NCI-H2227 (cell line): Measurements from ENCODE around the gene GCNA.
"Not testable (repeated sequence)": the region's sequence is repeated elsewhere in the genome, so short reads cannot be mapped to it uniquely, and the experiment has no call there.

Experiments used
- DNase-seq: peaks from one replicate; lab custom pipeline; 2025; ENCODE audit not compliant: unreplicated experiment; lab: John Stamatoyannopoulos, UW

Gene GCNA

DNA sequence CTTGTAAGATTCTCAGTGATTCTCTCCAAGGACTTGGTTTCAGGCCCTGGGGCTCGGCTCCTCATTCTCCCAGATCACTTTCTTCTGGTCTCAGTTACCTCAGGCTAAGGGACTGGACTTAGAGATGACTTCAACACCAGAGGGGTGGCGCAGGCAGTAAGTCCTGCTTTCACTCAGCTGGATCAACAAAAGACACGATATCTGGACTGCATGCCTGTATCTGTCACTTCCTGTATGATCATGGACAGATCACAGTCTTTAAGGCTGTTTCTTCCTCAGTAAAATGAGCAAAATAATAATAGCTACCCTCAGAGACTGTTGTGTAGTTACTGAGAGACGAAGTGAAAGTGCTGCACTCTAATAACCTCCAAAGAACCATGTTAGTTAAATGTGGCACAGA lies 59.6 kb downstream of the GCNA start:
- no peak for DNase-seq

- DNase-seq, result no peak
These were observed 60.2 kb downstream of the GCNA start for GRCh38 chrX:71638409-71638808.

GRCh38 chrX:71640002-71640401 lies 61.8 kb downstream of the GCNA start:
- no peak for DNase-seq

- DNase-seq, result not testable (repeated sequence)
These were observed 66.2 kb downstream of the GCNA start for GRCh38 chrX:71644406-71644805.

GRCh38 chrX:71650333-71650969 lies 72.2 kb downstream of the GCNA start:
- DNase-seq, result no peak

GRCh38 chrX:71652405-71652804 lies 74.2 kb downstream of the GCNA start:
- peak; percentile 71 for DNase-seq

DNA sequence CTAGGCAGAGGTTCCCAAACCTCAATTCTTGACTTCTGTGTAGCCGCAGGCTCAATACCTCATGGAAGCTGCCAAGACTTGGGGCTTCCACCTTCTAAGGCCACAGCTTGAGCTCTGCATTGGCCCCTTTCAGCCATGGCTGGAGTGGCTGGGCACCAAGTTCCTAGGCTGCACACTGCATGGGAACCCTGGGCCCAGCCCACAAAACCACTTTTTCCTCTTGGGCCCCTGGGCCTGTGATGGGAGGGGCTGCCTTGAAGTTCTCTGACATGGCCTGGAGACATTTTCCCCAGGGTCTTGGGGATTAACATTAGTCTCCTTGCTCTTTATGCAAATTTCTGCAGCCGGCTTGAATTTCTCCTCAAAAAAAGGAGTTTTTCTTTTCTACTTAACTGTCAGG lies 75.1 kb downstream of the GCNA start:
- no peak for DNase-seq

DNA sequence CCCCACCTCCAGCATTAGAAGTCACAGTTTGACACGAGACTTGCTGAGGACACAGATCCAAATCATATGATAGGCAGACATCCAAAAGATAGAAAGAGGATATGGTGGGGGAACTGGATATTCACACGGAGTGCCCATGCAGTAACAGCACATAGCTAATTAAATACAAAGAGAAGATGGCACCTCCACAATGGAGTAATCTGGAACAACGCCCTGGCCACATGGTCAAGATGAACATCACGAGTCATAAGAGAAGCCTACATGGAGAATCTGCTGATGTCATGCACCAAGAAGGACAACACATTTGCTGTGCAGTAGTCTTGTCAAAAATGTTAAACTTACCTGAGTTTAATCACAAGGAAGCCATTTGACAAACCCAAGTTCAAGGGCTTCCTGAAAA lies 79.0 kb downstream of the GCNA start:
- no peak for DNase-seq

GRCh38 chrX:71659342-71659741 lies 81.1 kb downstream of the GCNA start:
- DNase-seq, result no peak

DNA sequence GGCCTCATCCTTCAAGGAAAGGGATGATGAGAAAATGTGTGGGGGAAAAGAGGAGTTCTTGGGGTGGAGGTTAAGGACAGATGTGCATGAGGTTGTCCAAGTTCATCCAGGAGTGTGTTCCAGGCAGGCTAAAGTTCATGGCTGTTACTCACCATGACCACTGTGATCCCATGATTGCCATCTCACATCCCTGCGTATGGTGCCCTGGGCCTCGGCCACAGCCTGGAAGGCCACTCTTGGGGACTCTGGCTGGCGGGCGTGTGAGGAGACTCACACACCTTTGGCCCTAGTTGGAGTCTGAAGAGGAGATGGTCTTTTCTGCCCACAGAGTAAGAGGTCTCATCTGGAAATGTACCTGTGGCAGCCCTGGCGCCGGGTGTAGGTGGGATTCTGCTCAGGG lies 81.7 kb downstream of the GCNA start:
- no peak for DNase-seq

DNA sequence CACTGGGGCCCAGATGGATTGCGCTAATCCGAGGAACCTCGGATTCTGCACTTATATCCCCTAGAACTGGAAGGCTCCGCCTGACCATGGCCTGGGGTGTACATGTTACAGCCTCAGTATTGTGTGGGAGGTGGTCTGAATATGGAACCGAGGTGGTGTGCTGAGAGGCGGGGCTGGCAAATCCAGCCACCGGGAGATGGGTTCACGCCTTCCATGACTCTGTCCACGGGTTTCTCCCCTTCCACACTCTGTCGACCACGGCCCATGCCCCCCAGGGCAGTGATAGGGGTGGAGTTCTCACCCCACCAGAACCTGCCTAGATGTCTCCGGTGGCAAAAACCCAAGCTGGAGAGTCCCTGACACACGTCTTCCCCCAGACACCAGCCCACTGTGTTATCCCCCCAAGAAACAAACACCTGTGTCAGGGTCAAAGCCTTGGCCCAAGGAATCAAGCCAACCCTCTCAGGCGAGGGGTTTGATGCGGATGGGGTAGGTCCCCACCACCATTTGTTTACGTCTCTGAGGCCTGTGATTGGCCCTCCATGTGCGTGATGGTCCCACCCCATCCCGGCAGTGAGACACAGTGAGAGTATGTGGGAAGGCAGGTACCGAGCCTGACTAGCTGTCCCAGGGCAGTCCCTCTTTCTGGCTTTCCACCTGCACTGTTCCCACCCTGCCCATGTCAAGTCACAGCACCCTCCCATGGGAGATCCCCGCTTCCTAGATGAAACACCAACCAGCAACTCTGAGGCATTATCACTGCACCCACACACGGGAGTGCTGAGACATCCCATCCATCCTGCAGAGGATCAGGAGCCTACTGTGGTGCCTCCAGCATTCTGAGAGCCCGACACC lies 82.6 kb downstream of the GCNA start:
- DNase-seq, result no peak

- DNase-seq, result no peak
These were observed 83.7 kb downstream of the GCNA start for GRCh38 chrX:71661919-71662318.

DNA sequence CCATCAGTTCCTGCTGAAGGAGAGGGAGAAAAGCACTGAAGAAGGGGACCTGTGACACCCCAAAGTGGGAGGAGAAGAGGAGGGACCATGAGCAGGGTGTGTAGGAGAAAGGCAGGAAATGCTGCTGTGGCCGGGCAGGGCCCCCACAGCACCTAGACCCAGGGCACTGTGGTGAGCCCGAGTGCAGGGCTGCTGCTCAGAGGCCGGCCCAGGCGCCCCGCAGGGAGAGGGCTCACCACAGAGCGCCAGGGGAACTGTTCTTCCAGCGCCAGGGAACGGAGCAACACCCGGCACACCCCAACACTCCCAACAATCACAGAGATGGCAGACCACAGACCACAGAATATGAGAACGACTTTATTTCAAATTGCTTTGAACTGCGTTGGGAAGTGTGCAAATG lies 84.4 kb downstream of the GCNA start:
- DNase-seq, result not testable (repeated sequence)
